Uterus (tissue), 4 donors: ENCODE results near the gene HECW1. TPM values are rescaled to one million over a fixed set of nuclear protein-coding genes. Genes with fewer than 3 reads are reported as not detected.

Experiments used
- DNase-seq, 2 donors: peaks; one replicate each; pipeline ENCODE4 v3.0.0-alpha.2; 2019 to 2020
- H3K27ac ChIP-seq, 2 donors: fragments of 200-600 bp; sonication (generic); 1 replicate in 1 of 2; 2 replicates in 1 of 2; pipeline ENCODE4 v1.5.1; 2016 to 2018
- H3K27me3 ChIP-seq, 2 donors: fragments of 200-600 bp; sonication (generic); one replicate each; pipeline ENCODE4 v1.5.1; 2018 to 2019; ENCODE audit warnings: control low read depth in 1 of 2
- H3K36me3 ChIP-seq, 2 donors: fragments of 200-600 bp; sonication (generic); one replicate each; pipeline ENCODE4 v1.5.1; 2019; ENCODE audit warnings: control low read depth in 1 of 2
- H3K4me1 ChIP-seq, 2 donors: fragments of 200-600 bp; sonication (generic); one replicate each; pipeline ENCODE4 v1.5.1; 2018 to 2019; ENCODE audit warnings: control low read depth in 1 of 2
- H3K4me3 ChIP-seq, 2 donors: fragments of 200-600 bp; sonication (generic); 1 replicate in 1 of 2; 2 replicates in 1 of 2; pipeline ENCODE4 v1.5.1; 2018 to 2019; ENCODE audit warnings: mild to moderate bottlenecking in 1 of 2
- H3K9me3 ChIP-seq, 2 donors: fragments of 200-600 bp; sonication (generic); one replicate each; pipeline ENCODE4 v1.5.1; 2019; ENCODE audit warnings: control low read depth in 1 of 2
- CTCF ChIP-seq, 4 experiments: fragments of 200-600 bp in 2 of 4; fragments of 450-650 bp in 2 of 4; sonication (generic) in 2 of 4; IDR thresholded peaks; one replicate each; pipeline ENCODE4 v1.5.1; 2016 to 2019; ENCODE audit warnings: antibody characterized with exemption in 4 of 4, mild to moderate bottlenecking in 2 of 4, moderate library complexity in 1 of 4
- POLR2A ChIP-seq, 2 donors: fragments of 450-650 bp; IDR thresholded peaks; one replicate each; pipeline ENCODE4 v1.6.1; 2016; ENCODE audit warnings: antibody characterized with exemption in 2 of 2, mild to moderate bottlenecking in 1 of 2, moderate library complexity in 1 of 2
- intact Hi-C: fragments of 100-400 bp; cut with DNase I; formaldehyde crosslinking; loops from one replicate; pipeline ENCODE4 v1.15.1; 2023; ENCODE audit warnings: low total_unique reads
- total RNA-seq, 4 donors: library from RNA; depleted of rRNA in 3 of 4; stranded (reverse); fragments of >200 nt in 3 of 4; gene quantifications; one replicate each; pipeline versions ENCODE4 v1.1.0 to v1.2.4, GENCODE V29; 2014 to 2023
- donor health status: DM: yes; HTN: yes; CAD: no.

The HECW1 gene
- total RNA-seq, 4 donors from 2014 or later, result 0.28 TPM; not detected in 3

- Histone ChIP-seq H3K4me1 (no peaks in the 10 kb centered on the region), H3K27me3 (no peaks in the 10 kb centered on the region), H3K4me3 (no peak overlapping the region), H3K36me3 (no peaks in the 10 kb centered on the region), H3K27ac (no peak overlapping the region), H3K9me3 (no peaks in the 10 kb centered on the region)
- no peak for DNase-seq
- intact Hi-C loops, result no loop called here
- no peak for TF ChIP-seq CTCF (IDR thresholded peaks at IDR 0.05)
Observed at GRCh38 chr7:43394441-43395130, 282.1 kb downstream of the HECW1 start.

- no peaks in the 10 kb centered on the region for H3K9me3 ChIP-seq
- H3K4me1 ChIP-seq, result no peaks in the 10 kb centered on the region
- no peak for DNase-seq
- H3K27me3 ChIP-seq, result no peaks in the 10 kb centered on the region
- H3K27ac ChIP-seq, result no peak overlapping the region
- H3K36me3 ChIP-seq, result no peaks in the 10 kb centered on the region
- H3K4me3 ChIP-seq, result no peak overlapping the region
- intact Hi-C loops, result no loop called here
- TF ChIP-seq CTCF (IDR thresholded peaks at IDR 0.05), result no peak
- no peak for TF ChIP-seq POLR2A (IDR thresholded peaks at IDR 0.05)
Observed at GRCh38 chr7:43395351-43395750, 282.9 kb downstream of the HECW1 start.

GRCh38 chr7:43396187-43396740, 283.8 kb downstream of the HECW1 start:
- no peak overlapping the region for H3K4me3 ChIP-seq
- intact Hi-C loops, result no loop called here
- H3K36me3 ChIP-seq, result no peaks in the 10 kb centered on the region
- no peaks in the 10 kb centered on the region for H3K4me1 ChIP-seq
- TF ChIP-seq CTCF (IDR thresholded peaks at IDR 0.05) (no peak), POLR2A (IDR thresholded peaks at IDR 0.05) (no peak)
- H3K27me3 ChIP-seq, result no peaks in the 10 kb centered on the region
- H3K27ac ChIP-seq, result no peak overlapping the region
- DNase-seq, result no peak
- no peaks in the 10 kb centered on the region for H3K9me3 ChIP-seq

GRCh38 chr7:43398831-43399230, 286.4 kb downstream of the HECW1 start:
- no peaks in the 10 kb centered on the region for H3K9me3 ChIP-seq
- no peak overlapping the region for H3K27ac ChIP-seq
- DNase-seq, result no peak
- no peaks in the 10 kb centered on the region for H3K27me3 ChIP-seq
- no peak for TF ChIP-seq POLR2A (IDR thresholded peaks at IDR 0.05)
- no peak for TF ChIP-seq CTCF (IDR thresholded peaks at IDR 0.05)
- no peak overlapping the region for H3K4me3 ChIP-seq
- H3K36me3 ChIP-seq, result no peaks in the 10 kb centered on the region
- intact Hi-C loops, result no loop called here
- no peaks in the 10 kb centered on the region for H3K4me1 ChIP-seq

DNA sequence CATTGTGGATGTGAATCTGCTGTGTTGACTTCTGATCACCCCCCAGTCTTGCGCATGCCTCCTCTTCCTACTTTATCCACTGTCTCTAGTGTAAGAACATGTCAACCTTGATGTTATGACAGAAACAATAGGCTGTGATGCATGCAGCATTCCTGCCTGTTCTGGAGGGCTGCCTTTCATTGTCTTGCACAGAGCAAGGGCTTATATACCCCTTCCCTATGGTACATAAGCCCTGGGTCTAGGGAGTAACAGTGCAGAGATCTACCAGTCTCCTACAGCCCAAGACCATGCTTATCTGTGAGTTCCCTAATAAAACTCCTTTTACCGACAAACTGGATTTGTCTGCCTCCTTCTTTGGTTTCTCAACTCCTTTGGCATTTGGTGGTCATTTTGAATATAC, 293.5 kb downstream of the HECW1 start:
- intact Hi-C loops, result no loop called here
- no peaks in the 10 kb centered on the region for H3K36me3 ChIP-seq
- H3K4me1 ChIP-seq, result no peaks in the 10 kb centered on the region
- H3K4me3 ChIP-seq, result no peak overlapping the region
- H3K27me3 ChIP-seq, result no peaks in the 10 kb centered on the region
- no peak overlapping the region for H3K27ac ChIP-seq
- TF ChIP-seq POLR2A (IDR thresholded peaks at IDR 0.05), result no peak
- no peak for TF ChIP-seq CTCF (IDR thresholded peaks at IDR 0.05)
- no peak for DNase-seq
- no peaks in the 10 kb centered on the region for H3K9me3 ChIP-seq
